HG02623 (cell line): ENCODE measurements around the gene NKD1.

Experiments used
- ATAC-seq: cut with Tn5 transposase; IDR thresholded peaks from one replicate; pipeline ENCODE4 v1.9.1; 2021; ENCODE audit warnings: moderate library complexity; ENCODE audit not compliant: unreplicated experiment

NKD1 gene

DNA sequence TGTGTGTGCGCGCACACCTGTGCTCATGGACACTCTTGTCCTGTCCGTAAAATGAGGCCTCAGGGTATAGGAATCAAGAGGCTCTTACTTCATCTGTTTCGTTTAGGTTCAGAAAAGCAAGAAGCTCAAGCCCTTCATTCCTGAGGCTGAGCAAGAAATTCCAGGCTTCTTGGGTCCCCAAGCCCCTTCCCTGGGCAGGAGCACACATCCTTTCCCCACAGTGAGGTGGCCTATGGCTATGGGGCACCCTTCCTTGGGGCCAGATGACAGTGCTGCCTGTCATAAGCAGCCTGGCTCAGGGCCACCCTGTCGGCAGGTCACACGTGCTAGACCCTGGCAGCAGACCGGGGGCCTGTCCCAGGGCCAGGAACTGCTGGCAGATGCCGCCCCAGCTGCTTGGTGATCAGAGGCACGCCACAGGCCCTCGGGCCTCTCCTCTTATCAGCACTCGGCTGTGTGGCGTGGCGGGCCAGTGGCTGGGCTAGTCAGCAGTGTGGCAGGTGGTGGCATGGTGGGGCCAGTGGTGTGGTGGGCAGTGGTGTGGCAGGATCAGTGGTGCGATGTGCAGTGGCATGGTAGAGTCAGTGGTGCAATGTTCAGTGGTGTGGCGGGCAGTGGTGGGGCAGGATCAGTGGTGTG is 50.2 kb downstream of the NKD1 start:
- no peak for ATAC-seq

DNA sequence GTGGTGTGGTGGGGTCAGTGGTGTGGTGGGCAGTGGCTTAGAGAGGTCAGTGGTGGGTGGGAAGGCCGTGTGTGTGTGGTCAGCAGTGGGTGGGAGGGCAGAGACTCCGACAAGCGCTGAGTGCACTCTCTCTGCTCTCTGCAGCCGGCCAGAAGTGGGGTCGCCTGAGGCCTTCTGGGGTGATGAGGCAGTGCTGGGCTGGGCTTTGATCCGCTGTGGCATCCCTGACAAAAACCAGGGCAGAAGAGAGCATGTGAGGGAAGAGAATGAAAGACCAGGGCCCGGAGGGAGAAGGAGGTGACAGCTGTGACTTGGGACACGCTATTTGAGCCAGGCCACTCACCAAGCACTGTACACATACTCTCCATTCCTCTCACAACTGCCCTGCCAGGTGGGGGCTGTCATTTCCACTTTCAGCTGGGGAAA is 50.8 kb downstream of the NKD1 start:
- no peak for ATAC-seq

DNA sequence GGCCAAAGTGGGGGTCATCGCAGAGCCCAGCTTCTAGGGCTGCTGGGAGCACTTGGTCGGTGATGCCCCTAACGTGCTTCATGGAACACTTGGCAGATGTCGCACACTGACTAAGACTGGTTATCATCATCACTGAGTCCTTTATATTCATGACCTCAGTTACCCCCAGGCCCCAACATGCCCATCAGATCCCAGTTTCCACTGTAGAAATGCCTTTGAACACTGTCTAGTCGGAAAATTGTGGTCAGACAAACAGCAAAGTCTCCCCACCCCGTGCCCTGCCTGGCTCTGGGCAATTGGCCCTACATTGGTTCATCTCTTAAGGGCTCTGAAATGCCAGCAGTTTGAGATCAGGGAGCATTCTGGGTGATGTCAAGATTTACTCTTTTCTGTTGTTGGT is 51.3 kb downstream of the NKD1 start:
- no peak for ATAC-seq

DNA sequence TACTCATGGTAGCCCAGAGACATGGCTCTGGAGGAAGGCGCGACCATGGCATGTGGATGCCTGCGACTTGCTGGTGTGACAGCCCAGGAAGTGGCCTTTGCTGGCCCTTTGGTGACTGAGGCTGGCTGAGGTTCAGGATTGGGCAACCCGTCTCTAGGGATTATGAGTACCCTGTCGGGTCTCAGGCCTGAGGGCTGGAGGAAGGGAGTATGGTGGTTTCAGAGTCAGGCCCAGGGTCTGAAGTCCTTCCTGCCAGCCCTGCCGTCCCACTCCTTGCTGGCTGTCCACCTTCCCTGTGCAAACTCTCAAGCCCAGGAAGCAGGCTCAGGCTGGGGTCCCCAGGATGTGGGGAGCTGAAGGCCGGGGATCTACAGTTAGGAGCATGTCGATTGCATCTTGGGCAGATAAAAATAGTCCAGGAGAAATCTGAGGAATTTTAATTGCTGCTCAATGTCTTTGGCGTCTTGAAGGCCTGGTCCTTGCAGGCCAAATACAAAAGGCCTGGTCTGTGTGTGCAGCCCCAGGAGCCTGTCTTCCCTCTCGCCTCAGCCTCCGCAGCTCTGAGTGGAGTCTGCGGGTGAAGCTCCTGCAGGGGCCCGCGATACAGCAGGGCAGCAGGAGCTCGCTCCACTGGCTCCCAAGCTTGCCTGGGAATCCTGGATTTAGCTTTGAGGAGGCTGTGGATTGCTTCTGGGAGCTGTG is 52.5 kb downstream of the NKD1 start:
- ATAC-seq = no peak

DNA sequence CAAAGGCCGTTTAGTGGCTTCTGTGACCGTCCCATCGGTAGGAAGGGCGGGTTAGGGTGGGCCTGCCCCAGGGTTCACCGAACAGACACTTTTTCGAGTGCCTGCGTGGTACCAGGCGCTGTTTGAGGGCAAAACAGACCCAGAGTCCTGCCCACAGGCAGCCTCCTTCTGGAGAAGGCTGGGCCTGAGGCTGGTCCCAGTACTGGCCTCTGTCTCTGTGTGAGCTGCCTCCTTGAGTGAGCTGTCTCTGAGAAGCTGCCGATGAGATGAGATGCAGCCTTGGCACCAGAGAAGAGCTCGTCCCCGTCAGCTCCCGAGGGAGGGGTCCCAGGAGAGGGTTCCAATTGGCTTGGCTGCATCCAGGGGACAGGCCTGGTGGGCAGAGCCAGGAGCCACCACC is 53.1 kb downstream of the NKD1 start:
- no peak for ATAC-seq

DNA sequence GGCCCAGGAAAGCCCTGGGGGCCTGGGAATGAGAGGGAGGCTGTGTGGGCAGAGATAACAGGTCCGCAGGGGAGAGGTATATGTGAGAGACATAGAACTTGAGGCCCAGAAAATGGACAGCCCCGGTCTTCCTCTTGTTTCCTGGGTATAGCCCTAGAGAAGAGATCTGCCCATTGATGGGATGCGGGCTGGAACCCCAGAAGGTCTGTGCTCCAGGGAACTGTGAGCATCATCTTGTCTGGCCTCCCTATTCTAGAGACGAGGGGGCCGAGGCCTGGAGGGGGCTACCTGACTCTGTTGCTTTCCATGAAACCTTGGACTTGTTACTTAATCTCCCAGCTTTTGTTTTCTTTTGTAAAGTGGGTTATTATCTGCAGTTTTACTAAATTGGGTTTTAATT is 53.9 kb downstream of the NKD1 start:
- no peak for ATAC-seq

DNA sequence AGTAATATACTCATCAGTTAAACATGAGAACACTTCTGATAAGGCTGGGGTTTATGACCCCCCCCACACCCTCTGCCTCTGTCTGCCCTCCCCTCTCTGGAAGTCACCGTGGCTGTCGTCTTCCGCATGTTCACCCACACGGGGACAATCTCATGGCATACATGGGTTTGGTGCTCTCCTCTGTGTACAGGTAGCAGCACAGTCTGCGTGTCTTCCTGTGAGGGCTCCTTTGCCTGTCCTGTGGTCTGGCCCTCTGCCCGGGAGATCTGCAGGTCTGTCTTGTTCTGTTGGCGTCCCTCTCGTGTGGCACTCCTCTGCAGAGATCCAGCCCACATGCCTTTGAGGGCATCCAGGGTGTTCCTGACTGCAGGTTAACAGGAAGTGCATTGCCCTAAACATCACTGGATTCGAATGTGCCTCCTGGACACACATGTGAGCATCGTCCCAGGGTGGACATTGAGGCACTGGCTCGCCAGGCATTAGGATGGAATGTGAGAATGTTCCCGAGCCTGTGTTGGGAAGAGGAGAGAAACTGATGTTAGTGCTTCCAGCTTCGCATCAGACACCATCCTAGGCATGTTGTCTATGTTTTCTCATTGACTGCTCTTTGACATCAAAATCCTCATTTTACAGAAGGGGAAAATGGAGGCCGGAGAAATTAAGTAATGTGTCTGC is 54.5 kb downstream of the NKD1 start:
- ATAC-seq = no peak

DNA sequence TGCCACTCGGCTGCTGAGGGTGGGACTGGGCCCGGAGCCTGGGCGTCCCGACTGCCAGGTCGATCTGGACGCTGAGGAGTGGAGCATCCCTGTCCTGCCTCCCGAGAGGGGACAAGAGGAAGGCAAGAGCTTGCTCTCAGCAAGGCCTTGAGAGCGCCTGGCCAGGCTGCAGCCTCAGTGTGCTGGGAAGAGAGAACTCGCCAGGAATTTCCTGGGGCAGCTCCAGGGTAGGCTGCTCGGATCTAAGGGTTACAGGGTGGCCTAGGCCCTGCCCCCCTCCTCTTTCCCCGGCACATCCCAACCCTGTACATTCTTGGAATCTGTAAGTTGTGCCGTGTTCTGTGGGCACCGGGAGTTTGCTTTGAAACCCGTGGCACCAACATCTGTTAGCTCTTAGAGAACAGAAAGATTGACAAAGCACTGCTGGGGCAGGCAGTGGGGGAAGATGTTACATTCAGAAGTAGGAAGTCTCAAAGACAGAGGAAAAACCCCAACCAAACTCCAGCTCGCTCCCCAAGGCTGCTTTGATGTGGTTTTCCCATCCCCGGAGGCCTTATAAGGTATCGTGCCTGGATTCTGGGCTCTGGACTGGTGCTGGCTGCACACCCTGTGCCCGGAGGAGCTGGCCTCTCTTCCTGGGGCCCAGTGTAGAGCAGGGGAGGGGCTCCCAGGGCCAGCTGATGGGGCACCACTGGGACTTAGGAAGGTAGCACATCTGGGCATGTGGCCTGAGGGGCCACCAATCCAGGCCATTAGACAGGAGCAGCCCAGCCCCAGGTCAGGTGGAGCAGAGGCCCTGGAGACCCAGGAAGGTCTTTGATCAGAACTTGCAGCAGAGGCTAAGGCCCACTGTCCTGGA is 55.2 kb downstream of the NKD1 start:
- no peak for ATAC-seq

DNA sequence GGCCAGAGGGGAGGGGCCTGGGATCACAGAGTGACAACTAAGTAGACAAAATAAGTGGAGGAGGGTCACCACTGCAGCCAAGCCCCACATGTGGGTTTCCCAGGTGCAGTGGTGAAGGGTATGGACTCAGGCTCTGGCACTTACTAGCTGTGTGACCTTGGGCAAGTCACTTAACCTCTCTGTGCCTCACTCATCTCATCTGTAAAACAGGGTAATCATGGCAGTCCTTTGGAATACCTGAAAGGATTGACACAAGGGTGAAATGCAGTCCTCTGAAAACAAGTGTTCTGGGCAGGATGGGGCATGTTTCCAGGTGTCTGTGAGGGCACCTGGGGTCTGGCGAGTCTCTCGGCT is 55.8 kb downstream of the NKD1 start:
- no peak for ATAC-seq

DNA sequence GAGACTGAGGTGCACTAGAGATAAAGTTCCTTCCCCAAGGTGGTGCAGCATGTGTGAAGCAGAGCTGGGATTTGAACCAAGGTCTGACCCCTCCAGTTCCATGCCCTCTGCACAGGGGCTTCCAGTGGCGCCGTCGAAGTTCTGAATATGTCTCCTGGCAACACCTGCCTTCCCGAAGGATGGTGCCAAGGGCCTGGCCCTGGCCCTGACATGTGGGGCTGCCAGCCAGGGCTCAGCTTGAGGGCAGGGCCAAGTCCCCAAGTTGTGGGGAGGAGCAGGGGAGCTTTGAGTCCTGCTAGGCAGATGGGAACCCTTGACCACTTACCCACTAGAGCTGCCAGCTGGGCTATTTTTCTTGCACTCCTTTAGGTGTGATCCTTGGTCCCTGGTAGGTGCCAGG is 56.4 kb downstream of the NKD1 start:
- no peak for ATAC-seq

DNA sequence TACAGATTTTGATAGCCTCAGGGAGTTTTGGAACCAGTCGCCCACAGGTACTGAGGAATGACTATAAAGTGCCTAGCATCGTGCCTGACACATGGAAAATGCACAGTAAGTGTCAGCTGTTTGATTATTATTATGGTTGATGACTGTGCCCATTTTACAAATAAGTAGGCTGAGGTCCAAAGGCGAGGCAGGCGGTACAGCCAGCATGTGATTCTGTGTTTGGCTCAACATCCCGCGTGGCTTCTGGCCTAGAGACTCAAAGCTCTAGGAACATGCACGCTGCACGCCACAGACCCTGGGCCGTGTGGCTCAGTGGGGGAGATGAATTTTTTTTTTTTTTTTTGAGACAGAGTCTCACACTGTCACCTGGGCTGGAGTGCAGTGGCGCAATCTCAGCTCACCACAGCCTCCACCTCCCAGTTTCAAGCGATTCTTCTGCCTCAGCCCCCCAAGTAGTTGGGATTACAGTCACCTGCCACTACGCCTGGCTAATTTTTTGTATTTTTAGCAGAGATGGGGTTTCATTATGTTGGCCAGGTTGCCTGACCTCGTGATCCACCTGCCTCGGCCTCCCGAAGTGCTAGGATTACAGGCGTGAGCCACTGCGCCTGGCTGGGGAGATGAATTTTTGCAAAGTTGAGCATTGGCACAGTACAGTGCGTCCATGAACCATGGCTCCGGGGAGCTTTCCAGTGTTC is 57.7 kb downstream of the NKD1 start:
- ATAC-seq = no peak

DNA sequence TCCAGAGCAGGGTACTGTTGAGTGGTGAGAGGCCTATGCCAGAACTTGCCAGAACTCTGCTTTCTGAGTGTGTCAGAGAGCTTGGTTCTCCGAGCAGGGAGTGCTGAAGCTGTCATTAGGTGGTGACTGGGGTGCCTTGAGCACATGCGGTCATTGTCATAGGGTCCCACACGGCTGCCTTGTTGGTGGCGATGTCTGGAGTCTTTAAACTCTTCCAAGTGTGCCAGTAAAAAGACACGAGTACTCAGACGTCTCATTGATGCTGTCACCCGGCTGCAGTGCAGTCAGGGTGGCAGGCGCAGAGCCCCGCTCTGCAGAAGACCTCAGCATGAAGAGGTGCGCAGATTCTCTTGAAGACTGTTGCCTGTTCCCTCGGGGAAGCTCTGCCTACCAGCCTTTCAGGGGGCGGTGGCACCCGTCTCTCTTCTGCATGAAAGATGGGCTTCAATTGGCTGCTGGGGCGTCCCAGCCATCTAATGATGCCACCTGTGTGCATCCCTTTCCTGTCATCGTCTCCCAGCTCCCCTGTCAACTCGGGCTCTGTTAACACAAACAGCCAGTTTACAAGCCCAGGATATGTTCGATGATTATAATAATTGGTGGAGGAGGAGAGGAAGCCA is 58.3 kb downstream of the NKD1 start:
- no peak for ATAC-seq

DNA sequence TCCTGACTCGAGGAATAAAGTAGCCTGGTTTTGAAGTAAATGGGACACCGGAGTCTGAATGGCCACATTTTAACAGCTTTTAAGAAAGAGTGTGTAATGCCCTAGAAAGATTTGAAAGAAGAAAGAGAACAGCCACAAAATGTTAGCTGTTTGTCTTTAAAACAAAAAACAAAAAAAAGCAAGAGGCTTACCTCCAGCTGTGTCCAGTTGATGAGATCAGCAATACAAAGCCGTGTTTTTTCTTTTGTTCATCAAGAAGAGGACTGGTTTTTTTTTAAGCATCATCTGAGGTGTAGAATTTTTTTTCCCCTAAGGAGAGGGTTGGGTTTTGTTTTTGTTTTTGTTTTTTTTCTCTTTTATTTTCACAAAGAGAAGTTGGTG is 58.8 kb downstream of the NKD1 start:
- ATAC-seq = no peak

DNA sequence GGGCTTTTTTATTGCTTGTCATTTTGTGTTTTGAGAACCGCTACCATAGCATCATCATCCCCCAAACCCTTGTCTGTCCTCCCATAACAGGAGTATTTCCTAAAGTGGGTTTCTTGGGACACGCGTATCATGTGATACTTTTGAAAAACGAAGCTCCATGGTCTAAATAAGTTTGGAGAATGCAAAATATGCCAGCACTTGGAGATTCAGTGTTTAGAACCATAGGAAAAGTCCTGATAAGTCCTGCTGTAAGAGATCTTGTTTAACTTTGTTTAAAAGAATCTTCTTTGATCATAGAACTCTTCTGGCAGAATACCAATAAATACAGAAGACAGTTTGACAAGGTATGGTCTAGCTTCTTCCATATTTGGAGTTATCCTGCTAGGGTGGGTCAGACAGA is 59.3 kb downstream of the NKD1 start:
- no peak for ATAC-seq

DNA sequence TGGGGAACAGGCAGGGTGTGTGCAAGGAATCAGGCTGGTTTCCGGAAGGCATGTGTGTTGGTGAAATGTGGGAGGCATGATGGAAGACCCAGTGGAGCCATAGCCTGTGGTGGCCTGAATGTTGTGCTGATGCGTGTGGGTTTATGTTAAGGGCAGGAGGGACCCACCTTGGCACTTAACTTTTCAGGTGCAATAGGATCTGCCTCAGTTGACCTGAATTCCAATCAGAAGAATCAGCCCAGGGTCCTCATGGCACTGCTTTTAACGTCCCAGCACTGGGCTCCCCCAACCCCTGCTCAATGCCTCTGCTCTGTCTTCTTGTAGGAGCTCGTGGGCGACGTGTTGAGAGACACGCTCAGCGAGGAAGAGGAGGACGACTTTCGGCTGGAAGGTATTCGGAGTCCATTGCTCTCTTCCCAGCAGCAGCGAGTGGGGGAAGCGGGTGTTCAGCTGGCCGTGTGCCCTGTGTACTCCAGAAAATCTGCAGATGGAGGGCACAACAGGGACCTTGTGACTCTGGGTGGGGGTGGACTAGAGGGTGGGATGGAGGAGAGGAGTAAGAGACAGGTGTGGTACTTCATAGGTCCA is 59.9 kb downstream of the NKD1 start:
- no peak for ATAC-seq

DNA sequence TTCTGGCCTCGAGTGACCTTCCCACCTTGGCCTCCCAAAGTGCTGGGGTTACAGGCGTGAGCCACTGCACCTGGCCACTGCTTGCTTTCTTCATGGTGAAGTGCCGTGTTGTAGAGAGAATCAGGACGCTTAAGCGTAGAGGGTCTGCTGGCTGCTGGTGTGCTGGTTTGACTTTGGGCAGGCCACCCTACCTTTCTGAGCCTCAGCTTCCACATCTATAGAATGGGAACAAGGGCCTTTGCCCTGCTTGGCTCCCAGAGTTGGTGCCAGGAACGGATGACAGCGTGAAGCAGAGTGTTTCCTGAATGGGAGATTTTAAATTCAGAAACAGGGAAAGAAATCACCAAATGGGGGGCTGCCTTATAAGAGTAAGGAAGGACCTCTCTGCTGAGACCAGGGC is 60.9 kb downstream of the NKD1 start:
- ATAC-seq = no peak

DNA sequence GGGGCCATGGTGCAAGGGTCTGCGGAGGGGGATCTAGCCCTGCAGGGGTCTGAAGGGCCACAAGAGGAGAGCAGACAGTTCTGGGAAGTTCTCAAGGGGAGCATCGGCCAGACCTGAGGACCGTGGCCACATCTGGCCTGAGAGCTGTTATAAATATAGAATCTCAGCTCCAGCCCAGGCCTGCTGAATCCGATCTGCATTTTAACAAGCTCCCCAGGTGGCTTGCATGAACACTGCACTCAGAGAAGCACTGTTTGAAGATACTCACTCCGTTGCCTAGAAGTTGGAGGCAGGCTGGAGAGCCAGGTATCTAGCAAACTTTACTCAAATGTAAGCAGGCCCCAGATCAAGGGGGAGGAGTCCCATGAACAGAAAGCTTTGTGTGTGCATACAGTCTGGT is 61.3 kb downstream of the NKD1 start:
- ATAC-seq = no peak

DNA sequence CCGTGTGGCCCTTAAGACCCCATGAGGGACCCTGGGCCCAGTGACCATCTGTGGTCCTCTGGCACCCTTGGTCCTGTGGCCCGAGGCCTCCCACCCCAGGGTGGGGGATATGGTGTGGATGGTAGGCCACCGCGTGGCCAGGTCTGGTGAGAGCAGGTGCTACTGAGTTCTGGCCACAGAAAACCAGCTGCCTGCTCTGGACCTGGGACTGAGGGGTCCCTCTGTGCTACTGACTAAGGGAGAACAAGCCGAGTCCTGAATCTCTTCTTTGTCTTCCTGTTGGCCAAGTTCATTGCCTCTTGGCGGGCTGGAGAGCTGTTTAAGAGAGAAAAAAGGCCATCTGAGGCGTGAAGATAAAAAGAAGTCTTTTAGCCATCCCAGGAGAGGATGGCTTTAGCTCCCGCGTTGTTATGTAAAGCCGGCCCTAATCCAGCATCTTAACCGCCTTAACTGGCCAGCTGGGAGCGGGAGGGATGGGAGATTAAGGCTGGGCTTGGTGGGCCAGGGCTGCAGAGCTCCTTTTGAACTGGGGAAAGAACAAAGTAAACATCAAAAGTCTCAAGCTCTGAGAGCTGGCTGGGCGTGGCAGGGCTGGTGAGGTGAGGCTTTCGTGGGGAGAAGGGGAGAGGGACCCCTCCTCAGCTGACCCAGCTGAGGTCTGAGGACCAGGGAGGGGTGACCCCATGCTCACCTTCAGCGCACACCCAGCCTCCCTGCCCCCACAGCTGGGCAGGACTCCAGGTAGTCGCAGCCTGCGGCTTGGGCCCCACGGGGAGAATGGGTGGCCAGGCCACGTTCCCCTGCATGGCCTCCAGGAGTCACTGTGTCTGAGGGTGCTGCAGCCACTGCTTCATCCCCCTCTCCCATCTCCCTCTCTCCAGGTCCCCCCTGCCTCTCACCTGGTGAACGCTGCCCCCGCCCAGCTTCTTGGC is 62.4 kb downstream of the NKD1 start:
- no peak for ATAC-seq

DNA sequence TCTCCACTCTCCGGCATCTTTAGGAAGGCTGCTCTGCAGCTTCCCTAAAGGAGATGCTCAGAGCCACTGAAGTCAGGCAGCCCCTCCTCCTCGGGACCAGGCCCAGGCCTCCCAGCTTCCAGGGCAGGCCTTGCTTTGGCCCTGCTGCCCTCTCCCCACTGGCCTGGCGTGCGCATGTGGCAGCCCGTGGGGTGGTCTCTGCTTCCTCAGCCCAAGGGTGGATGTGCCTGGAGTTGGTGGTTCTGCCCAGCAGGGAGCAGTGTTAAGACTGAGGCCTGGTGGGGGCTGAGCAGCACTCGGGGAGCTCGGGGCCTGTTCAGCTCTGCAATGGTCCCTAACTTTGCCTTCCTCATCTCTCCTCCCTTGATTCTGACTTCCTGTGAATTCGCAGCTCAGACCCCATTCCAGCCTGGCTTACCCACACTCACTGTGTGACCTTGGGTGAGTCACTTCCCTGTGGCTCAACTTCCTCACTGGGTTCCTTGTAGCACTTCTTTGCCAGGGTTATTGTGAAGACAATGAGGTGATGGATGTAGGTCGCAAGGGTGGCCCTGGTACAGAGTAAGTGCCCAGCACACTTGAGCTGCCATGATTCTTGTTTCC is 63.2 kb downstream of the NKD1 start:
- no peak for ATAC-seq
